AML-193 (cell line): Measurements from ENCODE around the gene KTI12.
A peak's percentile ranks its signal among the peaks of the same experiment; 100 is the strongest.
"Not testable (repeated sequence)": the region's sequence is repeated elsewhere in the genome, so short reads cannot be mapped to it uniquely, and the experiment has no call there.

ENCODE experiments used
- DNase-seq, 2 experiments: peaks; one replicate each; lab custom pipeline; 2025; lab: John Stamatoyannopoulos, UW

KTI12 gene

GRCh38 chr1:52037909-52038308 lies 4.3 kb upstream of the KTI12 start:
- DNase-seq, result no peak

GRCh38 chr1:52037402-52037814 lies 3.8 kb upstream of the KTI12 start:
- no peak for DNase-seq

GRCh38 chr1:52034050-52034384 lies 407 bp upstream of the KTI12 start:
- DNase-seq, result no peak

- peak in 1 of 2 experiments; percentile 15 for DNase-seq
Observed at GRCh38 chr1:52032785-52033131, 852 bp downstream of the KTI12 start.

GRCh38 chr1:52032124-52032784 lies 1.4 kb downstream of the KTI12 start:
- DNase-seq, result no peak

GRCh38 chr1:52028839-52029238 lies 4.8 kb downstream of the KTI12 start:
- not testable (repeated sequence) for DNase-seq

GRCh38 chr1:52028328-52028727 lies 5.3 kb downstream of the KTI12 start:
- no peak for DNase-seq

- no peak for DNase-seq
Observed at GRCh38 chr1:52026278-52026677, 7.3 kb downstream of the KTI12 start.

GRCh38 chr1:52022133-52022532 lies 11.5 kb downstream of the KTI12 start:
- no peak for DNase-seq

GRCh38 chr1:52008071-52008809 lies 25.4 kb downstream of the KTI12 start:
- DNase-seq, result no peak

- no peak for DNase-seq
Observed at GRCh38 chr1:52007215-52008002, 26.2 kb downstream of the KTI12 start.

- DNase-seq, result not testable (repeated sequence)
Observed at GRCh38 chr1:52006081-52006553, 27.5 kb downstream of the KTI12 start.

- DNase-seq, result not testable (repeated sequence)
Observed at GRCh38 chr1:52005548-52005947, 28.1 kb downstream of the KTI12 start.

GRCh38 chr1:52003877-52004276 lies 29.7 kb downstream of the KTI12 start:
- no peak for DNase-seq

GRCh38 chr1:52002038-52002917 lies 31.3 kb downstream of the KTI12 start:
- DNase-seq, result peak; percentile 71 to 79

GRCh38 chr1:51998701-51999100 lies 34.9 kb downstream of the KTI12 start:
- no peak for DNase-seq

- DNase-seq, result no peak
Observed at GRCh38 chr1:51997974-51998382, 35.6 kb downstream of the KTI12 start.

- peak in 1 of 2 experiments; percentile 5 for DNase-seq
Observed at GRCh38 chr1:51990478-51990965, 43.1 kb downstream of the KTI12 start, which contains the start of gene RAB3B. RAB3B (minus strand) TSS chr1:51990700; CDS start chr1:51977117, 13,583 bp downstream.

GRCh38 chr1:51989582-51990477 lies 43.8 kb downstream of the KTI12 start:
- no peak for DNase-seq

- DNase-seq, result no peak
Observed at GRCh38 chr1:51988254-51988653, 45.4 kb downstream of the KTI12 start.
